CD14-positive monocyte (primary cell): ENCODE data around the gene PXDN. TPM values are rescaled to one million over a fixed set of nuclear protein-coding genes. Genes with fewer than 3 reads are reported as not detected.

ENCODE experiments used
- DNase-seq, 3 donors: peaks; one replicate each; pipeline ENCODE4 v3.0.0-alpha.2; 2011 to 2022
- H2AFZ ChIP-seq: 2 replicates; pipeline ENCODE4 v1.6.0; 2012; ENCODE audit warnings: mild to moderate bottlenecking, low read depth, low read length, inconsistent platforms; ENCODE audit not compliant: insufficient read depth, poor library complexity, severe bottlenecking
- H3K27ac ChIP-seq, 2 donors: 1 replicate in 1 of 2; 2 replicates in 1 of 2; pipeline ENCODE4 v1.5.1; 2012 to 2013; ENCODE audit warnings: low read length in 2 of 2, control low read depth in 1 of 2, inconsistent platforms in 1 of 2, low read depth in 1 of 2, mild to moderate bottlenecking in 1 of 2
- H3K27me3 ChIP-seq, 2 donors: one replicate each; pipeline versions ENCODE4 v1.6.0 to v1.6.1; 2011 to 2013; ENCODE audit warnings: low read length in 2 of 2; ENCODE audit not compliant: control insufficient read depth in 2 of 2, insufficient read depth in 2 of 2
- H3K36me3 ChIP-seq, 2 donors: replicated peaks in 1 of 2; 1 replicate in 1 of 2; 2 replicates in 1 of 2; pipeline versions ENCODE4 v1.5.1 to v1.6.1; 2012 to 2013; ENCODE audit warnings: low read length in 2 of 2, control low read depth in 1 of 2, inconsistent platforms in 1 of 2, mild to moderate bottlenecking in 1 of 2; ENCODE audit not compliant: insufficient read depth in 2 of 2, control insufficient read depth in 1 of 2
- H3K4me1 ChIP-seq, 2 donors: 1 replicate in 1 of 2; 2 replicates in 1 of 2; pipeline versions ENCODE4 v1.5.1 to v1.6.1; 2012 to 2013; ENCODE audit warnings: low read length in 2 of 2, control low read depth in 1 of 2, inconsistent platforms in 1 of 2, mild to moderate bottlenecking in 1 of 2, moderate library complexity in 1 of 2; ENCODE audit not compliant: insufficient read depth in 2 of 2, control insufficient read depth in 1 of 2
- H3K4me2 ChIP-seq: replicated peaks from 2 replicates; pipeline ENCODE3; 2012; ENCODE audit warnings: low read length, moderate library complexity, mild to moderate bottlenecking; ENCODE audit not compliant: poor library complexity, severe bottlenecking; ENCODE audit errors: extremely low read depth
- H3K4me3 ChIP-seq, 3 experiments: fragments of 200-600 bp in 1 of 3; sonication (generic) in 1 of 3; replicated peaks in 1 of 3; 1 replicate in 2 of 3; 2 replicates in 1 of 3; pipeline ENCODE4 v1.5.1; 2011 to 2013; ENCODE audit warnings: low read length in 3 of 3, mild to moderate bottlenecking in 3 of 3, control low read depth in 2 of 3, low read depth in 2 of 3, inconsistent platforms in 1 of 3, moderate library complexity in 1 of 3
- H3K79me2 ChIP-seq: 2 replicates; pipeline ENCODE4 v1.6.0; 2012; ENCODE audit warnings: mild to moderate bottlenecking, control low read depth, inconsistent platforms, low read length, moderate library complexity; ENCODE audit not compliant: insufficient read depth
- H3K9ac ChIP-seq: 2 replicates; pipeline ENCODE4 v1.6.0; 2017; ENCODE audit warnings: low read length, mild to moderate bottlenecking; ENCODE audit not compliant: insufficient read depth, poor library complexity, severe bottlenecking
- H3K9me3 ChIP-seq, 2 donors: replicated peaks in 1 of 2; 1 replicate in 1 of 2; 2 replicates in 1 of 2; pipeline versions ENCODE4 v1.5.1 to v1.6.1; 2012 to 2013; ENCODE audit warnings: low read length in 2 of 2, control low read depth in 1 of 2; ENCODE audit not compliant: control insufficient read depth in 1 of 2, insufficient read depth in 1 of 2
- H4K20me1 ChIP-seq: 2 replicates; pipeline ENCODE4 v1.6.0; 2012; ENCODE audit warnings: mild to moderate bottlenecking, low read length, control low read depth, moderate library complexity; ENCODE audit not compliant: insufficient read depth
- H3K27ac Mint-ChIP-seq, 7 donors: one replicate each; pipeline ENCODE4 v1.8.0; 2020; ENCODE audit warnings: mild to moderate bottlenecking in 7 of 7, mixed read lengths in 7 of 7, moderate library complexity in 6 of 7, inconsistent platforms in 2 of 7
- H3K27me3 Mint-ChIP-seq, 3 donors: one replicate each; pipeline ENCODE4 v1.8.0; 2021 to 2022; ENCODE audit warnings: low read depth in 3 of 3, mild to moderate bottlenecking in 3 of 3, mixed read lengths in 3 of 3, moderate library complexity in 3 of 3, inconsistent platforms in 1 of 3
- H3K36me3 Mint-ChIP-seq, 2 donors: one replicate each; pipeline ENCODE4 v1.8.0; 2020; ENCODE audit warnings: mixed read lengths in 2 of 2, inconsistent platforms in 1 of 2, mild to moderate bottlenecking in 1 of 2
- H3K4me1 Mint-ChIP-seq: one replicate; pipeline ENCODE4 v1.8.0; 2020; ENCODE audit warnings: mild to moderate bottlenecking, mixed read lengths
- H3K4me3 Mint-ChIP-seq, 2 donors: one replicate each; pipeline ENCODE4 v1.8.0; 2020; ENCODE audit warnings: mild to moderate bottlenecking in 2 of 2, mixed read lengths in 2 of 2, moderate library complexity in 1 of 2
- H3K9me3 Mint-ChIP-seq, 7 donors: one replicate each; pipeline ENCODE4 v1.8.0; 2020 to 2022; ENCODE audit warnings: mixed read lengths in 7 of 7, mild to moderate bottlenecking in 6 of 7, moderate library complexity in 6 of 7, inconsistent platforms in 2 of 7
- CTCF ChIP-seq: fragments of 200-600 bp; IDR thresholded peaks from one replicate; pipeline ENCODE4 v1.8.0; 2022; ENCODE audit warnings: antibody characterized with exemption, mild to moderate bottlenecking
- WGBS: methylation state at CpG from one replicate; pipeline ENCODE4 v1.1.5; 2013; ENCODE audit warnings: missing lambda C conversion rate; ENCODE audit not compliant: insufficient coverage; 5-methylcytosine and 5-hydroxymethylcytosine counted together
- intact Hi-C, 2 donors: fragments of 100-400 bp; cut with micrococcal nuclease; formaldehyde crosslinking; loops; one replicate each; pipeline versions ENCODE4 v1.15.0 to v1.15.1; 2023
- polyA plus RNA-seq, 3 donors: library from polyadenylated mRNA; depleted of rRNA in 1 of 3; unstranded in 2 of 3; stranded (reverse) in 1 of 3; fragments of 300-500 nt in 2 of 3; fragments of >200 nt in 1 of 3; fragmentation: Illumina TruSeq in 2 of 3; gene quantifications; 1 replicate in 2 of 3; 2 replicates in 1 of 3; pipeline ENCODE4 v1.2.3, GENCODE V29; 2012 to 2021

Gene PXDN
- polyA plus RNA-seq, 3 donors, result not detected

GRCh38 chr2:1659951-1660565 is 84.3 kb downstream of the PXDN start:
- H3K4me3 Mint-ChIP-seq, result no peak overlapping the region

GRCh38 chr2:1658394-1659151 is 85.7 kb downstream of the PXDN start:
- Histone ChIP-seq H3K4me2 (no peak overlapping the region), H3K79me2 (no peaks in the 10 kb centered on the region), H3K4me1 (no peaks in the 10 kb centered on the region), H3K36me3 (no peaks in the 10 kb centered on the region), H4K20me1 (no peaks in the 10 kb centered on the region), H2AFZ (no peak overlapping the region), H3K27ac (no peak overlapping the region), H3K9ac (no peak overlapping the region), H3K4me3 (no peak overlapping the region), H3K9me3 (no peaks in the 10 kb centered on the region), H3K27me3 (no peaks in the 10 kb centered on the region)
- no peaks in the 10 kb centered on the region for H3K9me3 Mint-ChIP-seq
- no peaks in the 10 kb centered on the region for H3K36me3 Mint-ChIP-seq
- 90% methylated on average over 23 of the region's 26 CpGs for WGBS
- TF ChIP-seq CTCF, result no peak
- no peak overlapping the region for H3K27ac Mint-ChIP-seq
- H3K27me3 Mint-ChIP-seq, result peaks cover 0 to 3% (median 0%) of the 10 kb centered on the region in 3 donors
- intact Hi-C loops, result no loop called here
- H3K4me1 Mint-ChIP-seq, result no peaks in the 10 kb centered on the region
- no peak overlapping the region for H3K4me3 Mint-ChIP-seq
- no peak for DNase-seq

More at GRCh38 chr2:1659951-1660565, 84.3 kb downstream of the PXDN start:
- H3K9ac ChIP-seq, result no peak overlapping the region
- no peaks in the 10 kb centered on the region for H3K9me3 Mint-ChIP-seq
- H3K27ac Mint-ChIP-seq, result no peak overlapping the region
- H3K27ac ChIP-seq, result no peak overlapping the region
- no peak for DNase-seq
- no peaks in the 10 kb centered on the region for H3K9me3 ChIP-seq
- no peaks in the 10 kb centered on the region for H3K79me2 ChIP-seq
- no peaks in the 10 kb centered on the region for H3K36me3 ChIP-seq
- intact Hi-C loops, result no loop called here
- no peaks in the 10 kb centered on the region for H3K27me3 ChIP-seq
- no peak overlapping the region for H3K4me2 ChIP-seq
- no peak overlapping the region for H2AFZ ChIP-seq
- TF ChIP-seq CTCF, result no peak
- H3K4me3 ChIP-seq, result no peak overlapping the region
- WGBS, result 91% methylated on average over 15 of the region's 16 CpGs
- H3K4me1 ChIP-seq, result no peaks in the 10 kb centered on the region
- no peaks in the 10 kb centered on the region for H3K36me3 Mint-ChIP-seq
- no peaks in the 10 kb centered on the region for H4K20me1 ChIP-seq
- peaks cover 0 to 5% (median 0%) of the 10 kb centered on the region in 3 donors for H3K27me3 Mint-ChIP-seq
- no peaks in the 10 kb centered on the region for H3K4me1 Mint-ChIP-seq
